ENCODE measurements around the gene HOXC6. TPM values are rescaled to one million over a fixed set of nuclear protein-coding genes. Genes with fewer than 3 reads are reported as not detected.

HOXC6 gene
- total and polyA plus RNA-seq, 2 experiments from 2014 or later, result not detected

DNA sequence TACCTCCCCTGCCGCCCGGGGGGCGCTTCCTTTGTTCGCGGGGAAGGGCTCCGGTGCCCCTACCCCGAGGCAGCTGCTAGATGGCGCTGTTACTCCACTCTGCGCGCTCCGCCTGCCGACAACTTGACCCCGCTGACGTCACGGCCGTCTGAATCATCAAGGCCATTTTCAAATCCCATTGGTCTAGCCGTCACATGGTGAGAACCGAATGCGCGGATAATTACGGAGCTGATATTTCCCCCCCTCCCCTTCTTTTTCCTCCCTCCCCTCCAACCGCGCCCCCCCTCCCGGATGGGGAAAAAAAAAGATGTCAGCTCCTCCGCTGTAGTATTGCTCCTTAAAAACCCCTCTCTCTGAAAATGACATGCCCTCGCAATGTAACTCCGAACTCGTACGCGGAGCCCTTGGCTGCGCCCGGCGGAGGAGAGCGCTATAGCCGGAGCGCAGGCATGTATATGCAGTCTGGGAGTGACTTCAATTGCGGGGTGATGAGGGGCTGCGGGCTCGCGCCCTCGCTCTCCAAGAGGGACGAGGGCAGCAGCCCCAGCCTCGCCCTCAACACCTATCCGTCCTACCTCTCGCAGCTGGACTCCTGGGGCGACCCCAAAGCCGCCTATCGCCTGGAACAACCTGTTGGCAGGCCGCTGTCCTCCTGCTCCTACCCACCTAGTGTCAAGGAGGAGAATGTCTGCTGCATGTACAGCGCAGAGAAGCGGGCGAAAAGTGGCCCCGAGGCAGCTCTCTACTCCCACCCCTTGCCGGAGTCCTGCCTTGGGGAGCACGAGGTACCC lies 43.1 kb upstream of the HOXC6 start, which contains the start of gene HOXC10:
Gene HOXC10, plus strand, starts transcription at position 246 of the 791 bp plus-strand sequence. Its CDS starts 114 bp downstream, at position 360.
- H3K4me3 ChIP-seq, result no peak within 1 kb of the TSS
- H3K36me3 ChIP-seq, result no peaks in the 10 kb centered on the region
- no peak within 1 kb of the TSS for H3K27ac ChIP-seq
- H3K4me1 ChIP-seq (ENCODE audit: low read depth), result no peaks in the 10 kb centered on the region
- peak; percentile 80 to 88 for DNase-seq (ENCODE audit: low read depth in 1 of 2, low spot score in 1 of 2)
- TF ChIP-seq, protein P1, sequence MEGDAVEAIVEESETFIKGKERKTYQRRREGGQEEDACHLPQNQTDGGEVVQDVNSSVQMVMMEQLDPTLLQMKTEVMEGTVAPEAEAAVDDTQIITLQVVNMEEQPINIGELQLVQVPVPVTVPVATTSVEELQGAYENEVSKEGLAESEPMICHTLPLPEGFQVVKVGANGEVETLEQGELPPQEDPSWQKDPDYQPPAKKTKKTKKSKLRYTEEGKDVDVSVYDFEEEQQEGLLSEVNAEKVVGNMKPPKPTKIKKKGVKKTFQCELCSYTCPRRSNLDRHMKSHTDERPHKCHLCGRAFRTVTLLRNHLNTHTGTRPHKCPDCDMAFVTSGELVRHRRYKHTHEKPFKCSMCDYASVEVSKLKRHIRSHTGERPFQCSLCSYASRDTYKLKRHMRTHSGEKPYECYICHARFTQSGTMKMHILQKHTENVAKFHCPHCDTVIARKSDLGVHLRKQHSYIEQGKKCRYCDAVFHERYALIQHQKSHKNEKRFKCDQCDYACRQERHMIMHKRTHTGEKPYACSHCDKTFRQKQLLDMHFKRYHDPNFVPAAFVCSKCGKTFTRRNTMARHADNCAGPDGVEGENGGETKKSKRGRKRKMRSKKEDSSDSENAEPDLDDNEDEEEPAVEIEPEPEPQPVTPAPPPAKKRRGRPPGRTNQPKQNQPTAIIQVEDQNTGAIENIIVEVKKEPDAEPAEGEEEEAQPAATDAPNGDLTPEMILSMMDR (IDR thresholded peaks at IDR 0.05; ENCODE audit: low read depth, low read length), result peak; percentile 51
- H3K9me3 ChIP-seq (ENCODE audit: low read depth), result no peaks in the 10 kb centered on the region
- peaks cover 100% of the 10 kb centered on the region for H3K27me3 ChIP-seq

GRCh38 chr12:53985692-53985993 lies 42.6 kb upstream of the HOXC6 start:
- H3K27ac ChIP-seq, result no peak overlapping the region
- no peaks in the 10 kb centered on the region for H3K36me3 ChIP-seq
- no peak for DNase-seq (ENCODE audit: low read depth in 1 of 2, low spot score in 1 of 2)
- H3K4me1 ChIP-seq (ENCODE audit: low read depth), result no peaks in the 10 kb centered on the region
- H3K4me3 ChIP-seq, result no peak overlapping the region
- H3K9me3 ChIP-seq (ENCODE audit: low read depth), result no peaks in the 10 kb centered on the region
- peaks cover 100% of the 10 kb centered on the region for H3K27me3 ChIP-seq
- TF ChIP-seq, protein P1 (IDR thresholded peaks at IDR 0.05; ENCODE audit: low read depth, low read length), result no peak

DNA sequence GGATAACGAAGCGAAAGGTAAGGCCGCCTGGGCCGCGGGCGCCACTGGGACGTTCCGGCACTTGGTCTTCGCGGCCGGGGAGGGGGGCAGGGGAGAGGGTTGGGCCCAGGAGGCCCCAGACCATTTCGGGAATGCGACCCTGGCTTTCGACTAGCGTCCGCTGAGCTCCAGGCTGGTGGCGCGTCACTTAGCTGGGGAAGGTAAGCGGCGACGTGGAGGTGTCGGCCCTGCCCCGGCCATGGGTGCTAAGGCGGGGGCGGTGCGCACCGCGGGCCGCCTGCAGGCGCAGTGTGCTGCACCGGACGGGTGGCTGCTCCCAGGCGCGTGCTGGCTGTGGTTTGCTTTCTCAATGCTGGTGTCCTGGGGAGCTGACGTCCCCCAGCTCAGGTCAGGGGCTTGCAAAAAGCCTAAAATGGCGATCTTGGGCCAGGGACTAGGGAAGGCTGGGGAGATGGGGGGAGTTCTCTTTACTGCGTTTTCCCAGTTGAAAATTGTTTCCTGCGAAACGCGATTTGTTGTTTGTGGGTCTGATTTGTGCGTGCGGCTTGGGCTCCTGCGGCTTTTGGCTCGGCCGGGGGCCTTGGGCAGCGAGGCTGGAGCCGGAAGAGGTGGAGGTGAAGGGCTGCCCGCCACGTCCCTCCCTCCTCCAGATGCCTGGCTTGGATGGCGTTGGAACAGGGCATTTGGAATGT lies 42.1 kb upstream of the HOXC6 start:
- H3K4me3 ChIP-seq, result no peak overlapping the region
- no peaks in the 10 kb centered on the region for H3K36me3 ChIP-seq
- TF ChIP-seq, protein P1 (IDR thresholded peaks at IDR 0.05; ENCODE audit: low read depth, low read length), result no peak
- DNase-seq (ENCODE audit: low read depth in 1 of 2, low spot score in 1 of 2), result no peak
- peaks cover 100% of the 10 kb centered on the region for H3K27me3 ChIP-seq
- no peak overlapping the region for H3K27ac ChIP-seq
- H3K9me3 ChIP-seq (ENCODE audit: low read depth), result no peaks in the 10 kb centered on the region
- no peaks in the 10 kb centered on the region for H3K4me1 ChIP-seq (ENCODE audit: low read depth)

GRCh38 chr12:53986686-53987483 lies 41.4 kb upstream of the HOXC6 start:
- no peak overlapping the region for H3K27ac ChIP-seq
- H3K4me3 ChIP-seq, result no peak overlapping the region
- DNase-seq (ENCODE audit: low read depth in 1 of 2, low spot score in 1 of 2), result no peak
- H3K4me1 ChIP-seq (ENCODE audit: low read depth), result no peaks in the 10 kb centered on the region
- no peaks in the 10 kb centered on the region for H3K9me3 ChIP-seq (ENCODE audit: low read depth)
- no peaks in the 10 kb centered on the region for H3K36me3 ChIP-seq
- peaks cover 100% of the 10 kb centered on the region for H3K27me3 ChIP-seq
- TF ChIP-seq, protein P1 (IDR thresholded peaks at IDR 0.05; ENCODE audit: low read depth, low read length), result no peak

- Histone ChIP-seq H3K4me3 (no peak overlapping the region), H3K27me3 (peaks cover 100% of the 10 kb centered on the region), H3K27ac (no peak overlapping the region), H3K4me1 (ENCODE audit: low read depth) (no peaks in the 10 kb centered on the region), H3K9me3 (ENCODE audit: low read depth) (no peaks in the 10 kb centered on the region), H3K36me3 (no peaks in the 10 kb centered on the region)
- TF ChIP-seq, protein P1 (IDR thresholded peaks at IDR 0.05; ENCODE audit: low read depth, low read length), result no peak
- no peak for DNase-seq (ENCODE audit: low read depth in 1 of 2, low spot score in 1 of 2)
Measured at GRCh38 chr12:53987787-53988230, 40.4 kb upstream of the HOXC6 start.

Data from cardiac muscle cell (in vitro differentiated cells and primary cell).